Cardiac septum (tissue), 1 donor: ENCODE measurements around the gene OR10R2. TPM values are rescaled to one million over a fixed set of nuclear protein-coding genes. Genes with fewer than 3 reads are reported as not detected.
"Not testable (repeated sequence)": the region's sequence is repeated elsewhere in the genome, so short reads cannot be mapped to it uniquely, and the experiment has no call there.

Experiments
- DNase-seq: peaks from one replicate; pipeline ENCODE4 v3.0.0-alpha.2; 2020; ENCODE audit warnings: low spot score
- intact Hi-C: fragments of 100-400 bp; cut with DNase I; formaldehyde crosslinking; loops from one replicate; pipeline ENCODE4 v1.14.0; 2022
- long read RNA-seq: library from polyadenylated mRNA; unstranded; transcript quantifications from one replicate; pipeline ENCODE4 v2.0.0, GENCODE V29; 2021
- total RNA-seq: library from RNA; stranded (reverse); fragmentation: NEBNext Ultra II Directional; extraction: Animal tissue kit (Norgen Biotek cat#: 25700); gene quantifications from one replicate; pipeline ENCODE4 v1.2.1, GENCODE V29; 2021
- donor health status: DM: no; HTN: no; CAD: no.

The OR10R2 gene, protein sequence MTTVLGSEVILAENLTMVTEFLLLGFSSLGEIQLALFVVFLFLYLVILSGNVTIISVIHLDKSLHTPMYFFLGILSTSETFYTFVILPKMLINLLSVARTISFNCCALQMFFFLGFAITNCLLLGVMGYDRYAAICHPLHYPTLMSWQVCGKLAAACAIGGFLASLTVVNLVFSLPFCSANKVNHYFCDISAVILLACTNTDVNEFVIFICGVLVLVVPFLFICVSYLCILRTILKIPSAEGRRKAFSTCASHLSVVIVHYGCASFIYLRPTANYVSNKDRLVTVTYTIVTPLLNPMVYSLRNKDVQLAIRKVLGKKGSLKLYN
- total RNA-seq, result not detected
- long read RNA-seq, result 0 reads

DNA sequence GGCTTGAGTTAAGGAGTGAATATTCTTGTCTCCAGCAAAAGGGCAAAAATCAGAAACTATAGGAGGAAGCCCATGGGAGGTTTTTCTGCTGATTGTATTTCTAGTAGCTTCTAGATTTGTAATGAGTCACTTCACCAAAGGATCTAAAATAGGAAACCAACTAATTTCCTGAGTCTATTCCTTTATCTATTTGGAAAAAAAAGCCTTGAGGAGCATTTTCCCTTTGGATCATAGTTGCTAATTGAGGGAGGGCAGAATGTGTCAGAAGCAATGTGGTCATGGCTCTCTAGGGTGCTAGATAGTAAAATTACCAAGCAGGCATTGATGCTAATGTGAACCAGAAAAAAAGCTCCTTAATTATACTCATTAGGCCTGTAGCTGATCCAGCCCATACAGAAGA, at the start of gene OR10R2:
Gene OR10R2, plus strand, starts transcription at position 301 of the 400 bp plus-strand sequence. CDS start 106 bp downstream, outside the sequence.
- no peak for DNase-seq
- intact Hi-C loops, result no loop called here

DNA sequence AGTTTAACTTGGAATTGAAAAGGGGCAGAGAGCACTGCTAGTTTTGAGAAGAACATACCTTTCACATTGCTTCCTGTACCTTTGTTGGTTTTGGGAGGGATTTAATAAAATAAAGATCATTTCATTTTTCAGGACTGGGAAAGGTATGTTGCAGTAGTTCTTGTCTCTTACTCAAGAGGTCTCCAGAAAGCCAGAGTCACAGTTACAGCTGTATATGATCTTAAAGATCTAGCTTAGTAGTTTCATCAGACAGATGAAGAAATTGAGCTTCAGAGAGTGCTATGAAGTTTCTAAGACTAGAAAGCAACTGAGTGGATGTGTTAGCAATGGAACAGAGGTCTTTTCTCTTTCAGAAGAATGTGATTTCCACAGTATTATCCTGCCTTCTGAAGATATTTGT, 47.0 kb upstream of the OR10R2 start:
- DNase-seq, result no peak
- intact Hi-C loops, result no loop called here

DNA sequence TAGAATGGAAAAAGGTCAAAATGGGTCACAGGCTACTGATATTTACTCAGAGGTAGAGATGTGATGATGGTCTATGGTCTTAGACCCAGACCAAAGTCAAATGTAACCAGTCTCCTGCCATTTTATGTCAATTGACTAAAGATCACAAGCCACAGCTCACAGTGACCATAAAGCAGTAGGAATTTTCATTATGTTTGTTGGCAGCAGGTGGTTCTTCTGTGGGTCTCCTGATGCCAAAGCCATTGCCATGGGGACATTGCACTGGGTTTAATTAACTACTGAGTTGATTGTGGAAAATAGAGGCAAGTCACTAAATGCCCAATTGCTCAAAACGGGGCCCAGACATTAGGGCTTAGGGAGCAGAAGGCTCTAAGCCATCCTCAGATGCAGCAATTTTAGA, 45.9 kb upstream of the OR10R2 start, which contains the start of gene OR10K2:
Gene OR10K2, minus strand, starts transcription at position 101 of the 400 bp plus-strand sequence. CDS start 5,371 bp downstream, outside the sequence.
- no peak for DNase-seq
- intact Hi-C loops, result no loop called here

DNA sequence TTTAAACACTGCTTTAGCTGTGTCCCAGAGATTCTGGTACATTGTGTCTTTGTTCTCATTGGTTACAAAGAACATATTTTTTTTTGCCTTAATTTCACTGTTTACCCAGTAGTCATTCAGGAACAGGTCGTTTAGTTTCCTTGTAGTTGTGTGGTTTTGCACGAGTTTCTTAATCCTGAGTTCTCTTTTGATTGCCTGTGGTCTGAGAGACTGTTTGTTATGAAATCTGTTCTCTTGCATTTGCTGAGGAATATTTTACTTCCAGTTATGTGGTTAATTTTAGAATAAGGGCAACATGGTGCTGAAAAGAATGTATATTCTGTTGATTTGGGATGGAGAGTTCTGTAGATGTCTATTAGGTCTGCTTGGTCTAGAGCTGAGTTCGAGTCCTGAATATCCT, 41.9 kb upstream of the OR10R2 start:
- intact Hi-C loops, DNase-seq: not testable (repeated sequence)

DNA sequence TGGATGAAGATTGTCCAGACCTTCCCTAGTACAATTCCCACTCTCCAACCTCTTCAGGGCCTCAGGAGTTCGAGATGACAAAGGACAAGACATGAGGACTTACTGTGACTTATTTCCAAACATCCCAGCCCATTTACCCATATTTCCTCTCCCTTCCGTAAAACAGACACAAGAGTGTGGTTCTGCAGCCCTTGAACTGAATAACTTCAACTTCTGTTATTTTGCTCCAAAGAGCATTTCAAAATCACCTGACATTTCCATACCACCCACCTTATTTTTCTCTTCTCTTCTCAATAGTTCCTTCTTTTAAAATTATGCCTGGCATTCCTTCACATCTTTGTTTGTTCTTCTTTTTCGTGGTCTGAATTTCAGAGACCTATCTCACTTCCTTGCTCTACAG, 37.3 kb upstream of the OR10R2 start:
- no peak for DNase-seq
- intact Hi-C loops, result no loop called here

DNA sequence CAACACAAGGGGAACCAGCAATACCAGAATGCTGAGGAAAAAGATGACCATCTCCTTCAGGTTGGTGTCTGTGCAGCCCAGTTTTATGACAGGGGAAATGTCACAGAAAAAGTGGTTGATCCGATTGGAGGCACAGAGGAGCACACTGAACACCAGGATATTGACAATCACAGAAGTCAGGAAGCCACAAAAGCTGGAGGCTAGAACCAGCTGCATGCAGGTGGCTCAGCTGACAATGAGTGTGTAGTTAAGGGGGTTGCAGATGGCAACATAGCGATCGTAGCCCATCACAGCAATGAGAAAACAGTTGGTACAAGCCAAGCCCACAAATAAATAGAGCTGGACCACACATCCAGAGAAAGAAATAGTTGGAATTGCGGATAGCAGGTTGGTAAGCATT, 26.6 kb upstream of the OR10R2 start:
- DNase-seq, result no peak
- intact Hi-C loops, result no loop called here

DNA sequence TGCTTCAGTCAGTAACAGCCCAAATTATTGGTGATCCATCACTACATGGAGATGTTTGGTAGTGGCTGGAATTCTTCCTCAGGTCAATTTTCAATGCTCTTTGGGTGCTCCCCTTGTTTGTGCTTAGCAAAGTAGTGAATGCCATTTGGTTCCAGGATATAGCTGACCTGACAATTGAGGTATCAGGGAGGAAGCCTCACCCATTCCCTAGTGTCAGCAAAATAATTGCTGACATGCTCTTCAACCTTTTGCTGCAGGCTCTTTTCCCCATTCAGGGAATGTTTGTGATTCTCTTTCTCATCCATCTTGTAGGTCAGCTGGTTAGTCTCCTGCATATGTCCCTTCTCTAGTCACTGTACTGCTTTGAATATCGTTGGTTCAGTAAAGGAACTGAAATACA, 17.5 kb upstream of the OR10R2 start:
- intact Hi-C loops, result no loop called here
- no peak for DNase-seq

DNA sequence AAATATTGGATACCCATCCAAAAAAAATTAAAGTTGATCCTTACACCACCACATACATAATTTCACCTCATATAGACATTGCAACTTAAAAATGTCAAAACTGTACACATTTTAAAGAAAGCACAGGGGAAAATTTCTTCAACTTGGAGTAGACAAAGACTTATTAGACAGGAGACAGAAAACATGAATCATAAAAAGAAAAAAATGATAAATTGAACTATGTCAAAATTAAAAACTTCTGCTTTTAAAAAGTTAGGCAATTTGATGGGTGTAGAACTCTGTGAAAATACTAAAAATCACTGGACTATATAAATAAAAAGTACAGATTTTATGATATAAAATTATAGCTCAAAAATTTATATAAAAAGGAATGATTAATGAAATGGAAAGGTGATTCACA, 14.8 kb upstream of the OR10R2 start:
- intact Hi-C loops, result no loop called here
- no peak for DNase-seq

DNA sequence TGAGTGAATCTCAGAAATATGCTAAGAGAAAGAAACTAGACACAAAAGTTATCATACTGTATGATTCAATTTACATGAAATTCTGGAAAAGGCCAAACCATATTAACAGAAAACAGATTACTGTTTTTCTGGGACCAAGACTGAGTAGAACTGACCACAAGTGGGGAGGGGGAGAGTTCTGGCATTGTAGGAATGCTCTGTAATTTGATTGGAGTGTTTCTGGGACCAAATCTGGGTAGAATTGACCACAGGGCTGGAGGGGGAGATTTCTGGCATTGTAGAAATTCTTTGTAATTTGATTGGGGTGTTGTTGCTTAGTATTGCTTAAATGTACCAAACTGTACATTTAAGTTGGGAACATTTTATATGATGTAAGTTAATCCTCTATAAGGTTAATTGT, 13.8 kb upstream of the OR10R2 start:
- intact Hi-C loops, result no loop called here
- DNase-seq, result no peak

DNA sequence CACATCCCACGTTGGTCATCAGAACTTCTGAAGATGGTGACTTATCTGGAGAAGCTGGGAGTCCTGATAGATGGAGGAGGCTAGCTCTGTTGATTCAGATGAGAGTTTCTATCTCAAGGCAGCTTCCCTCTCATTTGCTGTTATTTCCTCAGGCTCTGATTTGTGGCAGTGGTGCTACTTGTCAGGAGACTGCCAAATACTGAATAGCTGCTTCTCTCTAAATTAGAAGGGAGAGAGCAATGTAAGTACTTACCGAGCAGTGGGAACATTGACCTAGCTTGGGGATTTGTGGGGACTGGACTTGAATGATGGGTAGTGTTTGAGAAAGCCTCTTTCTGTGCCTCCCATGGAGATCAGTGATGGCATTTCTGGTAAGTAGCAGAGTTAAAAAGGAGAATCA, 10.5 kb upstream of the OR10R2 start, which contains the start of gene OR10K1:
Gene OR10K1, plus strand, starts transcription at position 301 of the 400 bp plus-strand sequence. CDS start 3,728 bp downstream, outside the sequence.
- no peak for DNase-seq
- intact Hi-C loops, result no loop called here

DNA sequence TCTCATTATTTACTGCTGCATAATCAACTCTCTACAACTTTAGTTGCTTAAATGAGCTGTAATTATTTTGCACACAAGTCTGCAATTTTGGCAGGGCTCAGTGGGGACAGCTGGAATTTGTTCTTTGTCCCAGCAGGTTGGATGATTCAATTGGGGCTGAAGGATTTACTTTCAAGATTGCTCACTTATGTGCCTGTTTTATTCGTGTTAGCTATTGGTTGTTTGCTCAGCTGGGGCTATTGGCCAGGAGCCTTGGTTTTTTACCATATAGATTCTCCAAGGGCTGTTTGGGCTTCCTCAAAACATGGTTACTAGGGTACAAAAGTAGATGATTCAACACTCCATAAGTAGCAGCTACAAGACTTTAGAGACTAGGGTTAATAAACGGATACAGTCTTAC, 13.4 kb downstream of the OR10R2 start:
- DNase-seq, result no peak
- intact Hi-C loops, result no loop called here

DNA sequence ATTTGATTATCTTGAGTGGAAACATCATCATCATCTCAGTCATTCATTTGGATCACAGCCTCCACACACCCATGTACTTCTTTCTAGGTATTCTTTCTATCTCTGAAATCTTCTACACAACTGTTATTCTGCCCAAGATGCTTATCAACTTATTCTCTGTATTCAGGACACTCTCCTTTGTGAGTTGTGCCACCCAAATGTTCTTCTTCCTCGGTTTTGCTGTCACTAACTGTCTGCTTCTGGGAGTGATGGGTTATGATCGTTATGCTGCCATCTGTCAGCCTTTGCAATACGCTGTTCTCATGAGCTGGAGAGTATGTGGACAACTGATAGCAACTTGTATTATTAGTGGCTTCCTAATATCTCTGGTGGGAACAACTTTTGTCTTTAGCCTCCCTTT, 19.3 kb downstream of the OR10R2 start:
- intact Hi-C loops, result loop anchor here (10.0 kb wide), 1 partner anchor 527 kb away; no protein-coding TSS in a partner anchor
- no peak for DNase-seq

DNA sequence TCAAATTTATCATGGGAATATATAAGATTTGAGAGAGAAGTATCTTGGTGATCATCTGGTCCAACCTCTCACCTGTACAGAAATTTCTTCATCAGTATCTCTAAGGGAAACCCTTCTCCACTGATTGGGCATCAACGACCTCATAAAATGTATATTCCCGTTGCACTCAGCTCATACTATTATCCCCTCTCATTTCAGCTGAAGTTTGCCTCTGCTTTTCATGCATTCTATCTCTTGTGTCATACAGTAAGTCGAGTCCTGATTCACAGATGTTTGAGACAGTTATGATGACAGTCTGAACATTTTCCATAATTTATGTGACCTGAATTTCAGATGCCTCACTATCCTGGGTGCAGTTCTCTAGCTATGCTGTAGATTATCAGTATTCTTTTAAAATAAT, 21.0 kb downstream of the OR10R2 start:
- DNase-seq, result no peak
- intact Hi-C loops, result loop anchor here (10.0 kb wide), 1 partner anchor 528 kb away; no protein-coding TSS in a partner anchor

DNA sequence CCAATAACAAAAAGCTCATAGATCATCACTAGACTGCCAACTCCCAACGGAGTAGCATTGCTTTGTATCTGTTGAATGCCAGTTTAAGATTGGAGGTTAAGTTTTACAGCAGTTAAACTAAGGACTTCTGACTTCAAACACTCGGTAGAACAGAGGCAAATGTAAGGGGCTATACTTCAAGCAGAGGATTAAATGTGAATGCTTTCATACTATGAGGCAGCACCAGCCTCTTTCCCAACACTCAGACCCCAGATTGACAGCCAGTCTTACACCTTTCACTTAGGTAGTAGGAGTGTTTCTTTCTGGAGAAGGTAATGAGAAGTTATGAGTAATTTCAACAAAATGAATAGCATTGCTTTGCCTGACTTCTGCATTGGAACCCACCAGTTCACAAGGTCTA, 22.8 kb downstream of the OR10R2 start:
- DNase-seq, result no peak
- intact Hi-C loops, result loop anchor here (10.0 kb wide), 1 partner anchor 530 kb away; no protein-coding TSS in a partner anchor

DNA sequence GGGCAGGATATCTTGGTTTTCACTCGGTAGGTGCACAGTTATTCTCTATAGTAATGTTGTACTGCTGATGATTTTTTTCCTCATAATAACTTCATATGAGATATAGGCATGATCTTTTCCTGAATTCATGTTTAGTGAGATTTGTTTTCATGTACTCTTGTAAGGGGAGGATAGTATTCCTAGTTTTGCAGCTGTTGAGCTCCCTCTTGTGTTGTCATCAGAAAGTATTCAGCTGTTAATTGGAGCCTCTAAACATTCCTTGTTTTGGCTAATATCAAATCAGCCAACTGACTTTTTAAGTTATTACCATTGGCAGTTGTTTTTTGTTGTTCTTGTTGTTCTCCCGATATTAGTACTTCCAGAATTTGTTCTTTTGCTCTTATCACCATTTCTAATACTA, 24.4 kb downstream of the OR10R2 start:
- intact Hi-C loops, result loop anchor here (10.0 kb wide), 1 partner anchor 532 kb away; no protein-coding TSS in a partner anchor
- DNase-seq, result no peak

DNA sequence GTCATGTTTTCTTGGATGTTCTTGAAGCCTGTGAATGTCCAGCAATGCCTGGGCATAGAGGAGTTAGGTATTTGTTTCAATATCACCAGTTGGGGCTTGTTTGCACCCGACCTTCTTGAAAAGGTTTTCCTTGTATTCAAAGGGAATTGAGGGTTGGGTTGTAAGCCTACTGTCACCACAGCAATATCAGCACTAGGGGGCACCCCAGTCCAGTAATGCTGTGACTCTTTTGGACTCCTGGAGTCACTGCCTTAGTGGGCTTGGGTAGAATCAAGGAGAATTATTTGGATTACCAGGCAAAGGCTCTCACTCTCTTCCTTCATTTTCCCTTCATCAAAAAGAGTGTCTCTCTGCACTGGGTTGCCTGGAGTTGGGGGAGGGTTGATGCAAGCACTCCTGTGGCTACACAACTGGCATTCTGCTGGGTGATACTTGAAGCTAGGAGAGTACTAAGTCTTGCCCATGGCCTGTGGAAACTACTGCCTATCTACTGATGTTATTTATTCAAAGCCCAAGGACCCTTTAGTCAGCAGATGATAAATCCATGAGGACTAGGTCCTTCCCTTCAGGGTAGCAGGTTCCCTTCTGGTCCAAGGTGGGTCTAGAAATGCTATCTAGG, 34.5 kb downstream of the OR10R2 start:
- intact Hi-C loops, result loop anchor here (10.0 kb wide), 1 partner anchor 302 kb away; no protein-coding TSS in a partner anchor

DNA sequence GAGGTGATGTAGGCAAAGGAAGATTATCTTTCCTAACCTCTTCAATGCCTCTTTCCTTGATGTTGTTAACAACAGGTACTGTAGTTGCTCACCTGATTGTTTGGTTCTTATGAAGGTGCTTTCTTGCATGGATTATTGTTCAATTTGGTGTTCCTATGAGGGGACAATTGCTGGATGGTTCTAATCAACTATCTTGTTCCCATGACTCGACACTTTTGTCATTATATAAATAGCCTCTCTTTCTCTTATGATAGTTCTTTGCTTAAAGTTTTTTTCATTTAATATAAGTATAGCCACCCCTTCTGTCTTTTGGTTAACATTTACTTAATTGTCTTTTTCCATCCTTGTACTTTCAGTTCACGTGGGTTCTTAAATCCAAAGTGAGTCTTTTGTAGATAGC, 35.5 kb downstream of the OR10R2 start:
- intact Hi-C loops, result loop anchor here (10.0 kb wide), 1 partner anchor 303 kb away; no protein-coding TSS in a partner anchor
- DNase-seq, result no peak

More for the DNA sequence above, 34.5 kb downstream of the OR10R2 start:
- no peak for DNase-seq

DNA sequence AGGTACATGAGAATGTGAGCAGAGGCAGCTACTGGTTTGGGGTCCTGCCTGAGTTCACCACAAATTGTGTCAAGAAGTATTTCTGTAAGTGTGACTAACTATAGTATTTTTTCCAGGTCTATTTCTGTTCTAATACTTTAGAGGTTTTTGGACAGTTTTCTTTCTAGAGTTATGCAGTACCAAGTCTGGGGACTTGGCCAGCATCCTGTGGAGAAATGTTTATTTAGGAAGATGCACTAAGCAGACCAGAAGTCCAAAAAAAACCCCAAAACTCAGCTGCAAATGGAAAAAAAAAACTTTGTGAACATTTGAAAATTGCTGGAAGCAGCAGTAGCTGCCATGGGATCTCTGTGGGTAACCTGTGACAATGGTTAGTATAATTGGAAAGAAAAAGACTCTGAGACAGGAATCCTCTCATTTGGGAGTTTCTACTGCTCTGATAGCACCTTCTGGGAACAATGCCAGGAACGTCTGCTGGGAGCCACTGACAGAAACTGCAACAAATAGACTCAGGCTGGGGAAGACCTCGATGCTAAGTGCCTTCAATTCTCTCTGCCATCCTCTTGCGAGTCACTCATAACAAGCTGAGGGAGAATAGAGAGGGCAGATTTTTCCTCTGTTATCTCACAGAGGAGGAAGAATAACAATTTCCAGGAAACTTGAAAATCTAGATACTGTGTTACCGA, 37.6 kb downstream of the OR10R2 start:
- intact Hi-C loops, result loop anchor here (10.0 kb wide), 1 partner anchor 305 kb away; no protein-coding TSS in a partner anchor

DNA sequence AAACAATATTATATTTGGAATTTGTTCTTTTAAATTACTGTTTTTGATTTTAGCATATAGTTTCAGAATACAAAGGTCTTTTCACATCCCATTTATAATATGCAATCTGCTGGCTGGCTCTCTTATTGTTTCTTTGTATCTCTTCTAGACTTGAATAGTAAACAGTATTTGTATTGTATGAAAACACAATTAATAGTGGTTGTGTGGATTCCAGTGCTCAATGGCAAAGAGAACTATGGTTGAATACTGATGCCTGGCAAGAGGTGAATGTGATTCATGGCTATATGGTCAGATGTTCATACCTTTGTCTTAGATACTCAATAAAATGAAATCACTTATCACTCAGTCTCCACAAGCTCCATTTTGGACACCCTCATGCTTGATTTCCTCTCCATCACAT, 44.9 kb downstream of the OR10R2 start:
- intact Hi-C loops, result no loop called here

More for the DNA sequence above, 37.6 kb downstream of the OR10R2 start:
- no peak for DNase-seq

DNA sequence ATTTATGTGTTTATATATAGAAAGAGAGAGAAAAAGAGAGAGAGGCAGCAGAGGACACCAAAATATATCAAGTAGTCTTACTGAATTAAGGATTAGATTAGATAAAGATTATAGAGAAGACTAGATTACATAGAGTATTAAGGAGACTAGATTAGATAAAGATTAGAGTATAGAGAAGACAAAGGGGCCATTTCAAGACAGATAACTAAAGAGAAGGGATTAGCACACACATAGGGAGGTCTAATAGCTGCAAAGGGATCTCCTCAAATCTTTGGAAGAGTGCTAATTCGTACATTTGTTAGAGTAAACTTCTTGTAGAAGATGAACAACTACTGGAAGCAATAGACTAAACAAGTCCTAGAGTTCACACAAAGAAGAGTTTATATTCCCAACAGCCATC, 48.0 kb downstream of the OR10R2 start:
- no peak for DNase-seq
- intact Hi-C loops, result no loop called here

More for the DNA sequence above, 44.9 kb downstream of the OR10R2 start:
- DNase-seq, result no peak
